NCI-H128 (cell line): ENCODE data around the gene DYRK4.

Experiments
- DNase-seq: peaks from one replicate; lab custom pipeline; 2025; ENCODE audit not compliant: unreplicated experiment; lab: John Stamatoyannopoulos, UW

Gene DYRK4

DNA sequence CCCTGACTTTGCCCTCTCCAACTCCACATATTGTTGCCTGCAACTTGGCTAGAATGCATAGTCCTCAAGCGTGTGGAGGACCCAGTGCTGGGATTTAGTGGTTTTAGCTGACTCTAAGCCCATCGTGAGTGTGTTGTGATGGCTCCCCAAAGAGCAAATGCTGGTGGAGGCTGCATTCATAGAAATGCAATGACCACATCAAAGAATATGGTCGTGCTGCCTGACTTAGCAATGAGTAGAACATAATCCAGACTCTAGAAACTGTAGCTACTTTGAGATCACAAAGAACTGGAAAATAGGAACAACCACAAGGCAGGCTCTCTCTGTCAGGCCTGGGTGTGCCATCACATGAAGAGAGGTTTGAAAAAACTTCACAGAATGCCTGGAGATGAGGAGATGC lies 1.3 kb downstream of the DYRK4 start:
- no peak for DNase-seq

DNA sequence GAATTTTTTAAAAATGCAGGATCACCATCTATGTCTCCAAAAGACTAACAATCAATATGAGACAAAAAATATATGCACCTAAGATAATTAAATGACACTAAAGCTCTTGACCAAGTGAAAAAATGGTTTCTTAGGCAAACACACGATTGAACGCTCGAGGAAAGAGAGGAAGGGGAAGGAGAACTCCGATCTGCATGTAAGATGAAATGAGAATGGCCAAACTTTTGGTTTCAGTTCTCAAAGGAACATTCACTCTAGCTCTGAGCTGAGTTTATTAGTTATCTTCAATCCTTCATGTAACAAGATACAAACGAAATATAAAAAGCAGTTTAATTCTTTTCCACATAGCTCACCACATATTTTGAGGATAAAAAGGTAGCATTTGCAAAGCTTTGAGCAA lies 2.8 kb downstream of the DYRK4 start:
- DNase-seq, result no peak

DNA sequence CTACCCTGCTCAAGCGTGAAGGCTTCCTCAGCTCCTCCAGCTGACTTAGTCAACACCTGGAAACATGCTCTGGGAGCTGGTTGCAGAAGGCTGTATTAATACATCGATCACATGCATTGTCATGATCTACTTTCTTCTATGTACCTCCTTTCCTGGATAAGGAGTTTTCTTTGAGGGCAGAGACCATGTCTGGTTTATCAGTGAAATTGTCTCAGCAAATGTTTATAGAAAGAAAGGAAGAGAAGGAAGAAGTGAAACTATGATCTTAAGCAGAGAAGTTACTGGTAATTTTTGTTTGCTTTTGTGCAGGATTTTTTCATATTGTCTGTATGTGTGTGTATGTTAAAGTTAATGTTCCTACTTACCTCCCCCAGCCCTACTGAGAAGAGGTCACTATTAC lies 4.5 kb downstream of the DYRK4 start:
- no peak for DNase-seq

DNA sequence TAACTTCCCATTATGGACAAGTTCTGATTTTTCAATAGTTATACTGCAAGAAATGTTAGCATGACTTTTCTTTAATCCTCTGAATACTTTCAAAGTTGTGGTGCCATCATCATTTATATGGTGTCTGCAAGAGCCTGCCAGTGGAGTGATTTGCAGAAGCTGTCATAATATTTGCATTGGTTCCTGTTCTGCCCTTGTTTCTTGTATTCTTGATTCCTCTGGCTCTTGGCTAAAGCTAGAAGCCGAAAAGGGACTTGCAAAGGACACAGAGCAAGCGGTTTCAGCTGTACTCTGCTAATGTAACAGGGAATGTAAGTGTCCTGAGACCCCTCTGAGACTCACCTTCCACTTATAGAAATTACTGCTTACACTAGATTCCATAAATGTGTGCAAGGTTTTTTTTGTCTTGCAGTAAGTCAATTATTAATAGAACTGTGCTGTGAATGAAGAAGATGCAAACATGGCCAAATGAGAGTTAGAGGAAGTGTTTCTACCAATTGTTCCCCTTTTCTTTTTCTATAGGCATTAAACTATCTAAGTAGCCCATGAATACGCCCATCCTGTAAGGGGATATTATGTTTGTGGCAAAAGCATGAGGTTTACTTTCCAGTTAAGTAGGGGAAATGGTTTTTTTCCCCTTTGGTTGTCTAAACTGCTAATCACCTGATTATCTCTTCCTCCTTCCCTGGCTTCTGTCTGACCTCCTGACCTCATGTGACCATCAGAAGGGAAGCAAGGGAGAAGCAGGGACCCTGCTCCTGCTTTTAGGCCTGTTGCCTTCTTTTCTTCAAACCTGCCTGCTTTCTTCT lies 5.3 kb downstream of the DYRK4 start:
- DNase-seq, result no peak

DNA sequence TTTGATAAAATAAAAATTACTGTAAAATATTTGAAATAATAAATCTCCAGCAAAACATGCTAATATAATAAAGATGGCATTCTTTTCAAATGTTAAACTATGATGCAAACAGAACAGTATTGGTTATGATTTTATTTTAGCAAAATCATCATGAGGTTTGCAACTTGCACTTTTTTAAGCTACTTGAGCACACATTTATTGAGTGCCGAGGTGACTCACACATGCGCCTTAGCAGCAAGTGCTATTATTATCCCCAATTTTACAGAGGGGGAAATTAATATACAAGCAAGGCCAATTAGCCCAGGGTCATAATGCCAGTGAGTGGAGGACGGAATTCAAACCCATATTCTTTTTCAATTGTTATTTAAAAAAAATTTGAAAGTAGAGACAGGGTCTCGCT lies 7.3 kb downstream of the DYRK4 start:
- no peak for DNase-seq

DNA sequence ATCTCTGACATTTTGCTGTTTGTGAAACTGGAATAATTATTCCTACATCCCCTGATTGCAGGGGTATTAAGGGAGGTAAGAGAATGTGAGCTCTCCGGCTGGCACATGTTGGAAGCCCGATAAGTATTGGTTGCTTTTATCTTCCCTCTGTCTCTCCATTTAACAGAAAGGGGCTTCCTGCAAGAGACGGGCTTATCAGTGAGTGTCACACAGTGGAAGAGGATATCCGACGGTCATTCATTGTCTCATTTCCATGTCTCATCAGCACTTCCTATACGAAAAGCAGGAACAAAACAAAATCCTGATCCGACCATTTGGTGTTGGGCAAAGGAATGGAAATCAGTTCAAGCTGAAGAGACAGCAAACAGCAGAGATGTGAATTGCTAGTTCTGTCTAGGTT lies 10.7 kb downstream of the DYRK4 start:
- no peak for DNase-seq

DNA sequence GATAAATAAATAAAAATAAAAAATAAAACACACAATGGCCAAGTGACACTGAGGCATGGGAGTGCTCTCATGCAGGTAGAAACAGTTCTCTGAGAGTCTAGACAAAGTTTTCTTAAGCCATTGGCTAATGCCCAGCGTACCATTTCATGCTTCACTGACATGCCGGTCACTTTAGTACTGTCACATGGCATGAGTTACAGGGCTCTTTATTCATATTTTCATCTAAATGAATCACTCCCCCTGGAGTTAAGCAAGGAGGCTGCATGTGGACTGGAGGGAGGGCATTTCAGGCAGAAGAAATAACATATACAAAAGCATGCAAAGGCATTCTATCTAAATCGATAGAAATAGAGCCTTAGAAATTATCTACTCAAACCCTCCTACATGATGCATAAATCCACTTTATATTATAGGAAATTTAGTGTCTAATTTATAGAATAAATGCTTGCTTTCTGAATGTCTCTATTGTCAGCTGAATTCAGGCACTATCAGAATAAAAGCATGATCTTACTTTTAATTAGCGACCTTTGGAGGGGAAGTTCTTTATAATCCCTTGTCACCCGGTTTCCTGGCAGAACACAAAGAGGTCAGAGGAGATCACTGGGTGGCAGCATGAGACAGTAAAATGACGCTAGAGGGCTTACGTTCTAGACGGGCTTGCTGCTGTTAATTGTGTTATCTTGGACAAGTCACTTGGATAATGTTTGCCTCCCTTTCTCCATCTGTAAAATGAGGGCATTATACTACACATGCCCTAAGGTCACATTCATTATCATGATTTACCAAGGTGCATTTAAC lies 17.5 kb downstream of the DYRK4 start:
- no peak for DNase-seq

DNA sequence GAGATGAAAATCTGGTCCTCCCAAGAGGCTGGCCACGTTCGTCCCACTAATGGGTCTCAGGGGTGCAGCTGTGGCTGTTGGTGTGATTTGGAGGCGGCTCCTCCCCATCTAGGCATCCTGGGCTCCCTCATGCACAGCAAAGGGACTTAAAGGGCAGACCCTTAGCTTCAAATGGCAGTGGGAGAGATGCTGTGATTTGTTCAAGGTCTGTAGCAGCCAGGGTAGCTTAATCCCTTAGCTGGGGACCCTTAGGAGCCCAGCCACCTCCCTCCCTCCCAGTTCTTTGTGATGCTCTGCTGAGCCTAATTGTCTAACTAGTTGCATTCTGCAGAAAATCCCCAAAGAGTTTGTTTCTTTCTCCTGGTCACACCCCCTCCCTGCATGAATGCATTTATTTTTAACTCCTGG lies 18.3 kb downstream of the DYRK4 start:
- no peak for DNase-seq

DNA sequence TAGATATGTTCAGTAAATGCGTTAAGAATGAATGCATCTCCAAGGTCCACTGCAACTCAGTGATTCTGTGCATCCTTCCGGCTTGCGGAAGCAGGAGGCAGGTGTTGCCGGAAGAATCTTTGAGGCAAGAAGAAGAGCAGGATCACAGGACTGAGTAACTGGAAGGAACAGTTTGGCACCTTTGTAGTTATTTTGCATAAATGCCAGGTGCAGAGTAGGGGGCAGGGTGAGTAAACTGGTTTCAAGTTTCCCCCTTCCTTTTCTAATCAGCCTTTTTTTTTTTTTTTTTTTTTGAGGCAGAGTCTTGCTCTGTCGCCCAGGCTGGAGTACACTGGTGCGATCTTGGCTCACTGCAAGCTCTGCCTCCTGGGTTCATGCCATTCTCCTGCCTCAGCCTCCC lies 22.3 kb downstream of the DYRK4 start:
- DNase-seq, result no peak

DNA sequence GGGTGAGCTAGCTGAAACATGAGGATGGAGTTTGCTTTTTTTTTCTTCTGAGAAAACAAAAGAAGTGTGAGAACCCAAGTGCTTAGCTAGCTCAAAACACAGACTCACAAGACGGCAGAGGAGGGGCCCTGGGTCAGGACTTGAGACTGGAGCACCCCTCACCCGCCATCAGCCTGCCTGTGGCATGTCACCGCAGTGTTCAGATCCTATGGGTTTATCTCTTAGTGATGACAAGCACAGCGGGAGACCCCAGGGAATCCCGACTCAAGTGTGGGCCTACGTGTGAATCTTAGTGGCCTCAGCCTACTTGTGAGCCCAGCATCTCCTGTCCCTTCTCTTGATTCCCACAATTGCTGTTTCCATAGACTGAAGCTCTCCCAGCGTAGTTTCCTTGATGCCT lies 22.9 kb downstream of the DYRK4 start:
- no peak for DNase-seq

DNA sequence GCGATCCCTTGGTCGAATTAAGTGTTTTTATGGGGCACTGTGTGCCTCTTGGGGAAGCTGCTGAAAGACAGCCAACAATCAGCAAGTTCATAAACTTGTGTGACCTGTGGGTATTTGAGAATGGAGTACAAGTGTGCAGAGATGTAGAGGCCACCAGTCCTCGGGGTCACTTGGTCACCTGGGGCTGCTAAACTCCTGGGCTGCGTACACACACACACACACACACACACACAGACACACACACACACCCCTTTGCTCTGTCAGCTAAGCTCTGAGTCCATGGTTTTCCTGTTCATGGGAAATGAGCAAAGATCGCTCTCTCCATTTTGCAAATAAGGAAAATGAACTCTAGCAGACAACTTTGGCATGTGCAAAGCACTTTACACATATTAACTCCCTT lies 24.5 kb downstream of the DYRK4 start:
- DNase-seq, result no peak

DNA sequence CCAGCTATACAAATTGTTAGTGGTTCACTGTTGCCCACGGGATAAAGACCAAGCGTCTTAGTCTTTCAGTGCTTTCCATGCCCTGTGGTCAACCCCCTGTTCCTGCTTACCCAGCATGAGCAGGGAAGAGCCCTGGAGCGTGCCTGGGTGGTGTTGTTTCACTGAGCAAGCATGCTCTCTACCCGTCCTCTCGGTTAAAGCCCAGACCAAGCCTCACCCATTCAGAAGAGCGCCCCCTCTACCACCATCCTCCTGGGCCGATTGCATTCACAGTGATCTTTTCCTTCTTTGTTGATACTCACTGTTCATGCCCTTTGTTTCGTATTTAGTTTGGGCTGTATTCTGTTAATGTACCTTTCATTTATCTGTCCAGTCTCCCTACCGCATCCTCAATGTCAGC lies 25.1 kb downstream of the DYRK4 start:
- no peak for DNase-seq

DNA sequence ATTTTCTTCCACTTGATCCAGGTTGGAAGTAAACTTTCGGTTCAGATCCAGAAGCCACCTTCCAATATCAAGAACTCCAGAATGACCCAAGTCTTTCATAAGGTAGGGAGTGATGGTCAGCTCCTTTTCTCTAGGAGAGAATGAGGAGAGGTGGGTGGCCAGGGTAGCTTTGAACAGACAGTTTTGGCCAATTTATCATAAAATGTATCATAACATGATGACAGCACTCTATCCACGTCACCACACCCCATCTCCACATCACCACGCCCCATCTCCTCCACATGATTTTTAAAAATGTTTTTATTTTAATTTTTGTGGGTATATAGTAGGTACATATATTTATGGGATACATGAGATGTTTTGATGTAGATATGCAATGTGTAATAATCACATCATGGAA lies 26.9 kb downstream of the DYRK4 start:
- no peak for DNase-seq

DNA sequence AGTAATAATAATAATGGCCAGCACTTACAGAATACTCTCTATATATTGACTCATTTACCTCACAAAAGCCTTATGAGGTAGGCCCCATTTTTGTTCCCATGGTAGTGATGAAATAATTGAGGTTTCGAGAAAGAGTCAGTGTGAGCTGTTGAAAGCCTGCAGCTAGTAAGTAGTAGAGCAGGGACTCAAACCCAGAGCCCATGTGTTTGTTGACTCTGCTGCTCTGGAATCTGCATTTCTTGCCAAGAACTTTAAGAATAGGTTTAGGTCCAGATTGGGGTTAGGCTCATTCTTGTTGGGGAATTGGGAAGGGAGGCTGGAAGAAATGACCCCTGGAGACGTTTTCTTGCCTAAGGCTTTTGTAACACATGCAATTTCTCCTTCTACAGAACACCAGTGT lies 27.9 kb downstream of the DYRK4 start:
- DNase-seq, result no peak

DNA sequence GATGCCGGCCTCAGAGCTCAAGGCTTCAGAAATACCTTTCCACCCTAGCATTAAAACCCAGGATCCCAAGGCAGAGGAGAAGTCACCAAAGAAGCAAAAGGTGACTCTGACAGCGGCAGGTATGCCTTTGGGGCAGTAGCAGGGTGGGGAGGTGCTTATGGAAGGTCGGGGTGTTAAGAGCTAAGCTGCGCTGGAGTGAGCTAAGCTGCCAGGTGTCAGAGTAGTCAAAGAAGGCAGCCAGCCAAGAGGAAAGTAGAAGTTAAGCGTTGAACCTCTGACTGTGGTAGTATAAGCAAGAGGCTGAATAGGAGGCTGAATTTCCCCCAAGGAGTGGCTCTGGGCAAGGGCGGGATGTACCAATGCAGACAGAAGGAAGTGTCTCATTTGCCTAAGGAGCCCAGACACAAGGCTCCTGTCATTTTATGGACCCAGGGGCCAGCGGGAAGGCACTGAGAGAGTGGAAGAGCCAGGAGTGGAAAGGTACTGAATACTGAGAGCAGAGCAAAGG lies 29.2 kb downstream of the DYRK4 start:
- DNase-seq, result no peak

DNA sequence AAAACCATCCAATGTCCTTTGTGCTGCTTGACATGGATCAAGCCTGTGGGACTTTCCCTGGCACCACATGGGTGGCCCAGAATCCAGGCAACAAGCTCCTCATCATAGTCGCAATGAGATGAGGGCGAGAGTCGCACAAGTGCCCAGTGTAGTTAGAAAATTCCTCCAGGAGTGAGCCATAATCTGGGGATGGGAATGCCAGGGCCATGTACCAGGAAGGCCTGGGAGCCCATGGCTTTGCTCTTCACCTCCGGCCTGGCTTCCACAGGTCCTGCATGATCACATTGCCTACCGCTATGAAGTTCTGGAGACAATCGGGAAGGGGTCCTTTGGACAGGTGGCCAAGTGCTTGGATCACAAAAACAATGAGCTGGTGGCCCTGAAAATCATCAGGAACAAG lies 33.9 kb downstream of the DYRK4 start:
- no peak for DNase-seq

DNA sequence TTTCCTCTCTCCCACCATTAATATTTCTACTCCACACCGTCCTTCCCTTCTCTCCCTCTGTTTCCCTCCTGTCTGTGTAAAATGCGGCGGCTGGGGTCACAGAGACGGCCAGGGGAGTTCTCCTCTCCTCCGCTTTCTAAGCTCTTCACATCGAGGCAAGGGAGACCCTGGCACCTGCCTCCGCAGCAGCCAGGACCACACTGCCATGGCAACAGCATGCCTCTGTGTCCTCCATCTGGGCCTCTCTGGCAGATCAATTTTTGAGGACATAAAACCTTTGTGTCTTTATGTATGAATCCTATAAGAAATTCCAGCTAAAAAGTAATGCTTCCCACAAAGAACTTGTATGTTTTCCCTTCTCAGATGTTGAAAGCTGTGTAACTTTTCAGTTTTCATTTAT lies 41.4 kb downstream of the DYRK4 start:
- DNase-seq, result no peak

DNA sequence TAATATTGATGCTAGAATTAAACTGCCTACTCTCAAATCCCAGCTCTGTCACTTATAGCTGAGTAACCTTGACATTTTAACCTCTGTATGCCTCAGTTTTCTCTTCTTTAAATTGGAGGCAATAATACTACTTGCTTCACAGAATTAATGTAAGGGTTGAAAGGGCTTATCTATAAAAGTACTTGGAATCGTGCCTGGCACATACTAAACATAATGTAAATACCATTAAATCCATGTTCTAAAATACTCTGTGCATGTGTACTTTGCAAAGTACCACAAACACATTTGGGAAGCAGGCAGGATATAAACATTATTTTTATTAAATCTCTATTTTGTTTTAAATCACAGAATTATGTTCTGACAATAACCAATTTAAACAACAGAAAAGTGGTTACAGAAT lies 41.9 kb downstream of the DYRK4 start:
- DNase-seq, result no peak

DNA sequence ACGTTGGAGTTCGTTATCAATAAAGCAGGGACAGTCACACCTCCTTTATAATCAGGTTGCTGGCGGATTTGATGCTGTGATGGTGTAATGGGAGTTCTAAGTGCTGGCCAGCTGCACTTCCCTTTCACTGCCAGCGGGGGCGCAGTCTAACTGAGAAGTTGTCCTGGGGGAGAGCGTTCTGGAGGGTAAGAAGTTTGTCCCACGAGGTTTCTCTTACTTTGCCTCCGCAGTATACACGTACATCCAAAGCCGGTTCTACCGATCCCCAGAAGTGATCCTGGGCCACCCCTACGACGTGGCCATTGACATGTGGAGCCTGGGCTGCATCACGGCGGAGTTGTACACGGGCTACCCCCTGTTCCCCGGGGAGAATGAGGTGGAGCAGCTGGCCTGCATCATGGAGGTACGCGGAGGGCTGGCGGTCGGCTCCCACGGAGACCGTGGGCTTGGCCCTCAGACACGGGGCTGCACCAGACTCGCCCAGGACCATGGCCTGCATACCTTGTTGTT lies 42.7 kb downstream of the DYRK4 start:
- DNase-seq, result peak; percentile 77

DNA sequence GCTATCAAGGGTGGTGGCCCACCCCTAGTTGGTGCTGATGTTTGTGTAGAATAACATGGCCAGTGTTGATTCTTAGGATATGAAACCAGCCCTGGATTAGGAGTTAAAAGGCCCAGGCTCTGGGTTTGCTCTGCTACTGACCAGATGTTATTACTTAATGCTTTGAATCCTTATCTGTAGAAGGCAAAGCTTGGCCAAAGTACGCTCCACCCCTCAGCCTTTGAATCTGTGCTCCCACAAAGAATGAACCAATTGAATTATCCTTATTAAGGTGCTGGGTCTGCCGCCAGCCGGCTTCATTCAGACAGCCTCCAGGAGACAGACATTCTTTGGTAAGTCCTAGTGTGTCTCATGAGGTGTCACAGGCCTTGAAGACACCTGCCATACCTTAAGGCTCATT lies 45.0 kb downstream of the DYRK4 start:
- DNase-seq, result no peak

DNA sequence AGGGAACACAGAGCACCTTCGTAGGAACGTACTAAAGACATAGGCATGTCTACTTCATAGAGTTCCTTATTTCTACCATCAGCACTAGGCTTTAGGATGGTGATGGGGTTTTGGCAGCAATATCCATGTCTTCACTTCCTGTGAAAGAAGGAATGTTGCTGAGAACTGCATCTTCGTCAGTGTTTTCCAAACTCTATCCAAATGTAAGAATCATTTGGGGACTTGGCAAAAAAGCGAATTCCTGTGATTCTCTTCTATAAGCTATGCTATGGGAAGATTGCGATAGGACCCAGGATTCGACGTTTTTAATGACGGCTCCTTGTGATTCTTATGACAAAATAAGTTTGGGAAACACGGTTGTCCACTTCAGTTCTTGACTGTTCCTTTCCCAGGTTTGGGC lies 47.1 kb downstream of the DYRK4 start:
- DNase-seq, result no peak

DNA sequence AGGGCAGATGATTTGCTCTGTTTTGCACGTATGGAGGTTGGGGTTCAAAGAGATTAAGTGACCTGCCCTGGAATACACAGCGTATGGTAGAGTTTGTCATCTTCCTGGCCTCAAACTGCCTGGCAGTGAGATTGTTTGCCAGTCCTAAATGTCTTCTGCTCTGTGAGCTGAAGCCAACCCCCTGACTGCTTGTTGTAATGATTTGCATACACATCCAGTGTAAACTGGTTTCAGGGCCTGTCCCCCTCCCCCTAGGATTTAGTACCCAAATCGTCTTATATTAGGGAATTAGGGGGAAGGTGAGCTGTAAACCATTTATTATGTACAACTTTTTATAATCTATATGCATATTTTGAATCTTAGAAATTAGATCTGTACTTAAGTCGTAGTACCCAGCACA lies 48.5 kb downstream of the DYRK4 start:
- DNase-seq, result no peak
